GM21423 (cell line): ENCODE measurements around the gene ADAMTS20.
A peak's percentile ranks its signal among the peaks of the same experiment; 100 is the strongest.

Experiments used
- ATAC-seq: cut with Tn5 transposase; IDR thresholded peaks from one replicate; pipeline ENCODE4 v1.9.1; 2021; ENCODE audit warnings: mild to moderate bottlenecking, moderate library complexity; ENCODE audit not compliant: unreplicated experiment

Gene ADAMTS20

GRCh38 chr12:43482311-43483085, 69.5 kb downstream of the ADAMTS20 start:
- ATAC-seq = no peak

- no peak for ATAC-seq
These were observed 71.4 kb downstream of the ADAMTS20 start for GRCh38 chr12:43480591-43480990.

- ATAC-seq = no peak
These were observed 89.3 kb downstream of the ADAMTS20 start for GRCh38 chr12:43462741-43463140.

- ATAC-seq = no peak
These were observed 89.9 kb downstream of the ADAMTS20 start for GRCh38 chr12:43462080-43462479.

- no peak for ATAC-seq
These were observed 92.7 kb downstream of the ADAMTS20 start for GRCh38 chr12:43459285-43459684.

GRCh38 chr12:43453761-43454160, 98.2 kb downstream of the ADAMTS20 start:
- ATAC-seq = no peak

- peak; percentile 79 for ATAC-seq
These were observed 107.0 kb downstream of the ADAMTS20 start for GRCh38 chr12:43444940-43445564.

- no peak for ATAC-seq
These were observed 115.4 kb downstream of the ADAMTS20 start for GRCh38 chr12:43436597-43436996.

- ATAC-seq = no peak
These were observed 117.4 kb downstream of the ADAMTS20 start for GRCh38 chr12:43434614-43435013.

GRCh38 chr12:43428088-43428600, 123.9 kb downstream of the ADAMTS20 start:
- ATAC-seq = no peak

- ATAC-seq = no peak
These were observed 126.6 kb downstream of the ADAMTS20 start for GRCh38 chr12:43425361-43425760.

- ATAC-seq = no peak
These were observed 135.0 kb downstream of the ADAMTS20 start for GRCh38 chr12:43416981-43417380.

- ATAC-seq = no peak
These were observed 144.0 kb downstream of the ADAMTS20 start for GRCh38 chr12:43407816-43408645.

- no peak for ATAC-seq
These were observed 145.2 kb downstream of the ADAMTS20 start for GRCh38 chr12:43406801-43407200.

GRCh38 chr12:43402436-43402835, 149.6 kb downstream of the ADAMTS20 start:
- ATAC-seq = no peak

GRCh38 chr12:43401096-43401495, 150.9 kb downstream of the ADAMTS20 start:
- no peak for ATAC-seq

GRCh38 chr12:43396671-43397070, 155.3 kb downstream of the ADAMTS20 start:
- ATAC-seq = no peak

- ATAC-seq = no peak
These were observed 159.9 kb downstream of the ADAMTS20 start for GRCh38 chr12:43392116-43392515.

- ATAC-seq = no peak
These were observed 170.1 kb downstream of the ADAMTS20 start for GRCh38 chr12:43381879-43382278.

GRCh38 chr12:43378448-43378847, 173.6 kb downstream of the ADAMTS20 start:
- no peak for ATAC-seq

- ATAC-seq = no peak
These were observed 181.7 kb downstream of the ADAMTS20 start for GRCh38 chr12:43370263-43370662.
